H1 (cell line): Measurements from ENCODE around the gene BRME1. TPM values are rescaled to one million over a fixed set of nuclear protein-coding genes. Genes with fewer than 3 reads are reported as not detected.
A peak's percentile ranks its signal among the peaks of the same experiment; 100 is the strongest.

Source experiments
- BRCA1 ChIP-seq: IDR thresholded peaks from 2 replicates; pipeline ENCODE4 v1.6.1; 2012; ENCODE audit warnings: low read depth, low read length, improper control_type of control experiment
- CBX5 ChIP-seq: fragments of 300-800, 300-1000 bp; sonication (generic); IDR thresholded peaks from 2 replicates; pipeline ENCODE4 v1.7.1; 2016; ENCODE audit warnings: antibody characterized with exemption, low read length, low read depth
- CBX8 ChIP-seq: fragments of 300-800, 300-1000 bp; sonication (generic); IDR thresholded peaks from 2 replicates; pipeline ENCODE4 v1.7.1; 2016; ENCODE audit warnings: low read depth, low read length, borderline replicate concordance
- CHD2 ChIP-seq: IDR thresholded peaks from 2 replicates; pipeline ENCODE4 v1.6.1; 2012; ENCODE audit warnings: low read length, improper control_type of control experiment
- HDAC2 ChIP-seq, 2 experiments: fragments of 300-600 bp in 1 of 2; sonication (generic) in 1 of 2; IDR thresholded peaks; 2 replicates each; pipeline ENCODE4 v1.6.1; 2011 to 2012; ENCODE audit warnings: low read depth in 2 of 2, low read length in 2 of 2, mild to moderate bottlenecking in 2 of 2, moderate library complexity in 2 of 2, borderline replicate concordance in 1 of 2, inconsistent platforms in 1 of 2
- JUND ChIP-seq: IDR thresholded peaks from 2 replicates; pipeline ENCODE4 v1.6.1; 2011; ENCODE audit warnings: mild to moderate bottlenecking, improper control_type of control experiment, low read length
- KDM1A ChIP-seq: fragments of 200-600, 300-600 bp; sonication (generic); IDR thresholded peaks from 2 replicates; pipeline ENCODE4 v1.7.1; 2016; ENCODE audit warnings: mild to moderate bottlenecking, low read length, borderline replicate concordance
- KDM4A ChIP-seq: IDR thresholded peaks from one replicate; pipeline ENCODE4 v1.7.1; 2012; ENCODE audit warnings: low read depth, mild to moderate bottlenecking, moderate library complexity, low read length, inconsistent platforms; ENCODE audit not compliant: severe bottlenecking
- KDM5A ChIP-seq: fragments of 200-600 bp; IDR thresholded peaks from 2 replicates; pipeline ENCODE4 v1.7.1; 2012; ENCODE audit warnings: mild to moderate bottlenecking, low read length, inconsistent platforms, mixed read lengths
- MAFK ChIP-seq: IDR thresholded peaks from 2 replicates; pipeline ENCODE4 v1.6.1; 2012; ENCODE audit warnings: low read depth, mild to moderate bottlenecking, improper control_type of control experiment, low read length
- NANOG ChIP-seq: IDR thresholded peaks from 2 replicates; pipeline ENCODE4 v1.6.1; 2011; ENCODE audit warnings: low read length, low read depth, mild to moderate bottlenecking, inconsistent platforms; ENCODE audit not compliant: insufficient read depth, poor library complexity, severe bottlenecking
- PHF8 ChIP-seq: fragments of 200-600 bp; sonication (generic); conservative IDR thresholded peaks from 2 replicates; pipeline ENCODE4 v1.7.1; 2012; ENCODE audit warnings: low read depth, mild to moderate bottlenecking, inconsistent platforms, low read length, moderate library complexity
- RBBP5 ChIP-seq: IDR thresholded peaks from 2 replicates; pipeline ENCODE4 v1.7.1; 2012; ENCODE audit warnings: low read depth, mild to moderate bottlenecking, inconsistent platforms, low read length, moderate library complexity, borderline replicate concordance
- RNF2 ChIP-seq: fragments of 200-900, 300-1000 bp; sonication (generic); IDR thresholded peaks from 2 replicates; pipeline ENCODE4 v1.7.1; 2016; ENCODE audit warnings: borderline replicate concordance, low read depth, mild to moderate bottlenecking, antibody characterized with exemption, low read length; ENCODE audit not compliant: poor library complexity, severe bottlenecking; ENCODE audit errors: missing control alignments
- SIX5 ChIP-seq: IDR thresholded peaks from 2 replicates; pipeline ENCODE4 v1.6.1; 2011; ENCODE audit warnings: mild to moderate bottlenecking, low read depth, low read length
- SP2 ChIP-seq: IDR thresholded peaks from 2 replicates; pipeline ENCODE4 v1.6.1; 2012; ENCODE audit warnings: mild to moderate bottlenecking, low read length, inconsistent platforms
- SP4 ChIP-seq: IDR thresholded peaks from 2 replicates; pipeline ENCODE4 v1.6.1; 2012; ENCODE audit warnings: low read length, inconsistent platforms
- TAF1 ChIP-seq: IDR thresholded peaks from 2 replicates; pipeline ENCODE4 v1.6.1; 2011; ENCODE audit warnings: mild to moderate bottlenecking, low read depth, low read length
- TCF12 ChIP-seq: IDR thresholded peaks from 2 replicates; pipeline ENCODE4 v1.6.1; 2011; ENCODE audit warnings: low read depth, mild to moderate bottlenecking, low read length
- YY1 ChIP-seq: IDR thresholded peaks from 2 replicates; pipeline ENCODE4 v1.6.1; 2011; ENCODE audit warnings: low read depth, mild to moderate bottlenecking, low read length
- ZNF274 ChIP-seq: IDR thresholded peaks from 2 replicates; pipeline ENCODE4 v1.7.0; 2012; ENCODE audit warnings: low read length, borderline replicate concordance; ENCODE audit errors: extremely low read depth
- polyA plus RNA-seq, 7 experiments: library from polyadenylated mRNA; depleted of rRNA in 3 of 7; stranded (reverse) in 5 of 7; unstranded in 2 of 7; fragments of >200 nt in 5 of 7; fragments of 200-250 nt in 2 of 7; gene quantifications; 1 replicate in 5 of 7; 2 replicates in 1 of 7; 4 replicates in 1 of 7; pipeline versions ENCODE4 v1.2.1 to v1.2.3, GENCODE V29; 2011 to 2013; ENCODE audit warnings: missing spikeins in 2 of 7, mixed read lengths in 2 of 7
- total RNA-seq: library from RNA; stranded (reverse); fragmentation: NEBNext Ultra II Directional; extraction: Animal tissue kit (Norgen Biotek cat#: 25700); gene quantifications from 2 replicates; pipeline ENCODE4 v1.2.1, GENCODE V29; 2021
- TF ChIP-seq, protein P1 (sequence below), 3 experiments: IDR thresholded peaks; 1 replicate in 2 of 3; 2 replicates in 1 of 3; pipeline versions ENCODE4 v1.5.1 to v1.6.1; 2011; ENCODE audit warnings: low read length in 3 of 3, mild to moderate bottlenecking in 3 of 3, inconsistent platforms in 2 of 3, low read depth in 1 of 3, moderate library complexity in 1 of 3; ENCODE audit not compliant: insufficient read depth in 1 of 3; ENCODE audit errors: control extremely low read depth in 1 of 3

The BRME1 gene
- total and polyA plus RNA-seq, 2 of the 8 experiments (the other 6 are each of a cell fraction or from before 2014, with no cell fraction given) = 4.6 to 4.7 TPM

DNA sequence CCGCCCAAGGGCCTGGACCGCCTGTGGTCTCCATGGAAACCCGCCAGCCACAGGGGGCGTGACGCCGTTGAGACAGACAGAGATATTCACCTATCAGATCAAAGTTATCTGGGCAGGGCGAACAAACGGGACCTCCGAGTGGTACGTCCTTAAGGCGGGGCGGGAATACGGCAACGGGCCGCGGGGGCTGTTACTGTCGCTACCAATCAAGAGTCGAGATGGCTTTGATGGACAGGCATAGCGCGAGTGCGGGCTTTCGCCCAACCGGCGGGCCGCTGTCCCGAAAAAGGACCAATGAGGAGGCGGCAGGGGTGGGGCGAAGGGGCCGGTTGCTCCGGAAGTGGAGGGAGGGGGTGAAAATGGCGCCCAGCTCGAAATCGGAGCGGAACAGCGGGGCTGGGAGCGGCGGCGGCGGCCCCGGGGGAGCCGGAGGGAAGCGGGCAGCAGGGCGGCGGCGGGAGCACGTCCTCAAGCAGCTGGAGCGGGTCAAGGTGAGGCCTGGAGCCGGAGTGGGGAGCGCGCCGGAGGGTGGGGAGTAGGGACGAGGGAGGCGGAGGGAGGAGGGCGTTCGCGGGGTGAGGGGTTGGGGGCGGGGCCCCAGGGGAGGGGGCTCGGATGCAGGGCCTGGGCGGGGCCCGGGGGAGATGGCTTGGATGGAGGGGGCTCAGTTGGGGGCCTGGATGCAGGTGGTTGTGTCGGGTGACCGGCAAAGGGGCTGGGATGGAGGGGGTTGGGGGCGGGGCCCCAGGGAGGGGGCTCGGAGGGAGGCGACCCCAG, 46.4 kb upstream of the BRME1 start, which contains the start of gene DCAF15 (continued):
- peak; percentile 96 for TF ChIP-seq YY1
- peak; percentile 33; the same call in 1 of the 2 replicates for TF ChIP-seq RBBP5
- TF ChIP-seq CBX8 = no peak
- no peak for TF ChIP-seq NANOG
- TF ChIP-seq SP4 = peak; percentile 92
- no peak for TF ChIP-seq JUND
- TF ChIP-seq BRCA1 = no peak
- TF ChIP-seq KDM5A = peak; percentile 68
- peak; percentile 98 for TF ChIP-seq PHF8
- no peak for TF ChIP-seq MAFK
- peak; percentile 89 for TF ChIP-seq CHD2
- TF ChIP-seq HDAC2 (IDR thresholded peaks at IDR 0.05; ENCODE audit: borderline replicate concordance in 1 of 2, low read depth in 2 of 2, low read length in 2 of 2) = no peak
- TF ChIP-seq, protein P1, sequence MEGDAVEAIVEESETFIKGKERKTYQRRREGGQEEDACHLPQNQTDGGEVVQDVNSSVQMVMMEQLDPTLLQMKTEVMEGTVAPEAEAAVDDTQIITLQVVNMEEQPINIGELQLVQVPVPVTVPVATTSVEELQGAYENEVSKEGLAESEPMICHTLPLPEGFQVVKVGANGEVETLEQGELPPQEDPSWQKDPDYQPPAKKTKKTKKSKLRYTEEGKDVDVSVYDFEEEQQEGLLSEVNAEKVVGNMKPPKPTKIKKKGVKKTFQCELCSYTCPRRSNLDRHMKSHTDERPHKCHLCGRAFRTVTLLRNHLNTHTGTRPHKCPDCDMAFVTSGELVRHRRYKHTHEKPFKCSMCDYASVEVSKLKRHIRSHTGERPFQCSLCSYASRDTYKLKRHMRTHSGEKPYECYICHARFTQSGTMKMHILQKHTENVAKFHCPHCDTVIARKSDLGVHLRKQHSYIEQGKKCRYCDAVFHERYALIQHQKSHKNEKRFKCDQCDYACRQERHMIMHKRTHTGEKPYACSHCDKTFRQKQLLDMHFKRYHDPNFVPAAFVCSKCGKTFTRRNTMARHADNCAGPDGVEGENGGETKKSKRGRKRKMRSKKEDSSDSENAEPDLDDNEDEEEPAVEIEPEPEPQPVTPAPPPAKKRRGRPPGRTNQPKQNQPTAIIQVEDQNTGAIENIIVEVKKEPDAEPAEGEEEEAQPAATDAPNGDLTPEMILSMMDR (IDR thresholded peaks at IDR 0.05; ENCODE audit: control extremely low read depth in 1 of 3, insufficient read depth in 1 of 3, low read depth in 1 of 3, low read length in 3 of 3) = no peak
- no peak for TF ChIP-seq SIX5
- TF ChIP-seq ZNF274 = no peak
- TF ChIP-seq CBX5 = no peak
- no peak for TF ChIP-seq TCF12
- peak; percentile 27 for TF ChIP-seq KDM4A
- peak; percentile 89 for TF ChIP-seq SP2
- TF ChIP-seq TAF1 = peak; percentile 96
- no peak for TF ChIP-seq RNF2
- TF ChIP-seq KDM1A = no peak
